T47D (cell line): ENCODE results near the gene NPEPL1.
A peak's percentile ranks its signal among the peaks of the same experiment; 100 is the strongest.

Experiments
- DNase-seq, 2 experiments: peaks; one replicate each; pipeline versions ENCODE4 v3.0.0 to v3.0.0-alpha.2; 2011 to 2012; ENCODE audit warnings: low read depth in 1 of 2, low spot score in 1 of 2
- JUND ChIP-seq: IDR thresholded peaks from 2 replicates; pipeline ENCODE4 v1.6.1; 2012; ENCODE audit warnings: low read depth
- in situ Hi-C: cut with HindIII; loops from 2 replicates; pipeline ENCODE4 v1.10.0; 2016; ENCODE audit warnings: low sequenced_read_pairs, low pct_unique_long_range_greater_than_20kb

The NPEPL1 gene

DNA sequence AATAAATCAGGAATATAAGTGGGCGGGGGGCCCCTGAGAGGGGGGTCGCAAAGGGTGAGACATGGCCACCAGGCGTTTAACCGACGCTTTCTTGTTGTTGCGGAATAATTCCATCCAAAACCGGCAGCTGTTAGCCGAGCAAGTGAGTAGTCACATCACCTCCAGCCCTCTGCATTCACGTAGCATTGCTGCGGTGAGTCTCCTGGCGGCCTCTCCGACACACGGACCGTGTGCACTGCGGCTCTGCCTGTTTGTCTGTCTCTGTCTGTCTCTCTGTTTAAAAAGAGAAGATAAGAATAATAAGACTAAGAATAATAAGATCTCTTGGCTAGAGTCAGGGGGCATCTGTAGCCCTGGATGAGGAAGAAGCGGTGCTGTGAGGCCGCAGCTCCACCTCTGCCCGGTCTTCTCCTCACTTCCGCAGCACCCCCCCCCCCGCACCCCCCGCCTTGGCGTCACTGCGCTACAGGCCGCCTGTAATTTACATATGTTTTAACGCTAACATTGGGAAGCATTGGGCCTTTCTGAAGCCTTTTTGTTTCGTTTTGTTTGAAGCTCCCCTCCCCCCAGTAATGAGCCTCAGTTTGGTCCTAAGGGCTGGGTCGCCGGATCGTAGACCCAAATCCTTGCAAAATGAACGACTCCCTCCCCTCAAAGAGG lies 40.5 kb upstream of the NPEPL1 start:
- in situ Hi-C loops, result no loop called here
- DNase-seq, result peak; percentile 71 to 72
- no peak for TF ChIP-seq JUND

DNA sequence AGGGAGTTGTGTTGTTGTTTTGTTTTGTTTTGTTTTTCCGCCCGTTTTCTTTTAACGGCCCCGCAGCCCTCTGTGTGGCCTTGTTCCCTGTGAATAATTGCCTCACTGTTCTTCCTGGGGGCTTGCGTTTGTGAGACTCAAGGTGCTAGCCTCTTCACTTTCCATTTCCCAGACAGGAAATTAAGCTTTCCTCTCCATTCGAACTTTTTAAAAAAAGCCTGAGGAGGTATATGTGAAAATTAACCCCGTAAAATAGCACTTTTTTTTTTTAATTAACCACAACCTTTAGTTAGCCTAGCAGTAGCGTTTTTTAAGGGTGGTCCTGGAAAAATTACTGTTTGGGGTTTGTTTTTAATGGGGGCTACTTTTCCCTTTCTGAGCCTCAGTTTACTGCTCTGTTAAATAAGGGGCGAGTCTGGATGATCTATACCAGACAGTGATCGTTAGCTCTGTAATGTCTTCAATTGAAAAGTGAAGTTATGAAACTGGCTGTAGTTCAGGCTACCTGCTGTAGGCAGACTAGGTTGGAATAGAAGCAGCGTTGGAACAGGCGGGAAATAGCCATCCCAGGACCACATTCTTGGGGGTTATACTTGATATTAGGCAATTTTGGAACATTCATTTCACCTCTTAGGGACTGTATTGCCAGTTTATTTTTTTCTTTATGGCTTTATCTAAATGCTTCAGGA lies 39.9 kb upstream of the NPEPL1 start:
- in situ Hi-C loops, result no loop called here
- no peak for TF ChIP-seq JUND
- no peak for DNase-seq

DNA sequence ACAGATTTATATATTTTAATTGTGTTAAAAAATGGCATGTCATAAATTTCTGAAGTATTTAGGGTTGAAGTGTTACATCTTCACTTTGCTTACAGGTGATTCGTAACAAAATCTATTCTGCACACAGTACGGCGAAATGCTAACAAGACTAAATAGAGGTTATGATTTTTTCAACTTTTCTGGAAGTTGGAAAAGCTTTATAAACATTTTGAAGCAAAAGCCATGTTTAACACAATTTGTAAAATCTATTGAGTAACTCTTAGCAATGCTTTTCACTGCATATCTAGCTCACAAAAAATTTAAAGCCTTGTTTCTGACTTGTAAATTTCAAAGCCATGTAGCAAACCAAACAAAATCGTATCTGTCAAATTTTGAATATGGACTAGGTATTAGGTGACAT lies 38.3 kb upstream of the NPEPL1 start:
- in situ Hi-C loops, result no loop called here
- DNase-seq, result no peak
- TF ChIP-seq JUND, result no peak

GRCh38 chr20:58655328-58656107 lies 37.1 kb upstream of the NPEPL1 start:
- in situ Hi-C loops, result no loop called here
- no peak for DNase-seq
- no peak for TF ChIP-seq JUND

- in situ Hi-C loops, result no loop called here
- no peak for TF ChIP-seq JUND
- no peak for DNase-seq
Measured at GRCh38 chr20:58656831-58657230, 35.8 kb upstream of the NPEPL1 start.

DNA sequence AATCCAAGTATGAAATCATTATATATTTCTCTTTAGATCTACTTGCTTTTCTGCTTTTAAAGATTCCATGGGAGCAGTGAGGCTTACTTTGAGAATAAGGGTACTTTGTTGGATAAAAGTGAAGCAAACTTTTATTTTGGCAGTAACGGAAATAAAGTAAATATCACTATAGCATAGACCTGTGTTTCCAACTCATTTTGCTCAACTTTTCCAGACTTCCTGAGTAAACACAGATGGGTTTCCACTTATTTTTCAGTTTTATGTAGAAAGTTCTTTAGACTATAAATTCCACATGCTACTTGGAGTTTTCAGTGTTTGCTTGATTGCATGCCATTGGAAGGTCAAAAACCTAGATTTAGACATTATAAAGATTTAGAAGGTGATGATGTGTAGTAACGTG lies 35.3 kb upstream of the NPEPL1 start:
- DNase-seq, result no peak
- in situ Hi-C loops, result no loop called here
- TF ChIP-seq JUND, result no peak

- in situ Hi-C loops, result no loop called here
- no peak for DNase-seq
- TF ChIP-seq JUND, result no peak
Measured at GRCh38 chr20:58657986-58658385, 34.6 kb upstream of the NPEPL1 start.

DNA sequence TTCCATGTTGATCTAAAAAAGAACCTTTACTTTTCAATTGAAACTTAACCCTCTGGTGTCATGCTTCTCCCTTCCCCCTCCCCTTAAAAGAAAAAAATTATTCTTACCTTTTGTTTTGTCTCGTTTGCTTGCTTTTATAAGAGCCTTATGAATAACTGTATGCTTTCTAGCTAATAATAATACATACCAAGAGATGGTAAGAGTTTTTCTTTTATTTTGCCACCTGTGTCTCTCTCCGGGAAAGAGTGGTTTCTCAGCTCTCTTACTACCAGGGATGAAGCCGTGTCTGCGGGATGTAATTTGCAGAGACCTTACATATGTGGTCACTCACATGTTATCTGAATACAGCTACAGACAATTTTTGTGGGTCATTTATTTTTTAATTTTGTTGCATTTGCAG lies 33.8 kb upstream of the NPEPL1 start:
- no peak for TF ChIP-seq JUND
- in situ Hi-C loops, result no loop called here
- DNase-seq, result no peak

- no peak for TF ChIP-seq JUND
- in situ Hi-C loops, result no loop called here
- DNase-seq, result no peak
Measured at GRCh38 chr20:58659841-58660240, 32.8 kb upstream of the NPEPL1 start.

DNA sequence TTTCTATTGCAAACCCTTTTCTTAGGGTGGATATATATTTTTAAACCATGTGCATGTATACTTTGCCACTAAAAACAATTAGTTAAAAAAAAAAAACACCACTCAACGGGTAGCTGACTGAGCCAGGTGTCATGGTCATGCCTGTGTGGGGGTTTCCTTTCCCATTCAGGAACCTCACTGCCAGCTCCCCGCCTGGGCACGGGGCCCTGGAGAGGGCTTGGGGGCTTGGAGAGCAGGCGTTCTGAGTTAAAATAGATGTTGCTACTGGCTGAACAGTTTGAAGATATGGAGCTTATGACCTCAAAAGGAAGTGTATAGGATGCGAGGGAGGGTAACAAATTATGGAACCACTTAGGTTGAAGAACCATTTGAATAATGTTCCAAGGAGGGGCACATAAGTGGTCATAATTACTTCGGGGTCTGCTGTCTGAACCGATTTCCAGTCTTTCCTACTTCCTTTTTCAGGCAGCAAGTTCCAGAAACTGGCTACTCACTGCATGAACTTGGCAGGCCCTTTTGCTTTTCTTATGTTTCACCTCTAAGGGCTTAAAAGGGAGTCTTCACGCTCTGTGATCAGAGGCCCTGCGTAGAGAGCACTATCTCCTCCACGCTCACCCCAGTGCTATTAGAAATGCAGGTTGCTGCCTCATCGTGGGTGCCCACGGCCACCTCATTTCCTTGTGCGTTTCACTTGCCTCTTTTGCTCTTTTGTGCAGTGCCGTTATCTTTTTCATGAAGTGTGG lies 31.6 kb upstream of the NPEPL1 start:
- in situ Hi-C loops, result no loop called here
- DNase-seq, result no peak
- TF ChIP-seq JUND, result no peak

GRCh38 chr20:58661598-58662473 lies 30.8 kb upstream of the NPEPL1 start:
- no peak for TF ChIP-seq JUND
- in situ Hi-C loops, result no loop called here
- DNase-seq, result no peak

GRCh38 chr20:58664331-58664730 lies 28.3 kb upstream of the NPEPL1 start:
- in situ Hi-C loops, result no loop called here
- no peak for DNase-seq
- no peak for TF ChIP-seq JUND
